Stimulated activated CD4-positive, alpha-beta T cell treated with anti-CD3 and anti-CD28 coated beads, Interleukin-1b, Interleukin-23, amount 100 ng/mL, for 24 hours (primary cell): ENCODE results near the gene RBM5.

Source experiments
- DNase-seq, 4 experiments: peaks; one replicate each; pipeline ENCODE4 v3.0.0-alpha.2; 2020; ENCODE audit warnings: low read depth in 4 of 4, low spot score in 1 of 4

The RBM5 gene

DNA sequence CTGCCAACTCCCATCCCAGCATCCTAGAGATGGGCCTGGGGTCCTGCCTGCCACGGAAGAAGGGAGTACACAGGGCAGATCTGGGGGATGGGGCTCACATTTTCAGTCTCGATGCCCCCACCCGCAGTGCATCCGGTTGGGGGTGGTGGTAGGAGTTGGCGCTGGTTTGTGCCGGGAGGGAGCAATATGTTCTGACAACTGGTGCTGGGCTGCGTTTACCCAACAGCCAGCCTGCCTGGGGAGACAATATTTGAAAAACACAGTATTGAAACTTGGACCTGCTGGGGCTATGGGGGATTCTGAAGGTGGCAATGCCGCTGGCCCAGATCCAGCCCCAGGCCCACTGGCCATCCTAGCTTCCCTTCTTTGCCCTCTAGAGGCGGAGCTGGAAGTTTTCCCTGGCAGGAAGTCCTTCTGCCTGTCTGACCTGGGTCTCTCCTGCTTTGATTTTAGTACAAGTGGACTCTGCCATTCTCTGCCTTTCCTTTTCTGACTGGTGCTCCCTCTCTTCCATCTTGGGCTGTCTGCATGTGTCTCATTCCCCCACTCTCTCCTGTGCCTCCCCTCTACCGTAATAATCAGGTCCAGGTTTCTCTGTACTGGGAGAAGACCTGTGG, 69.9 kb downstream of the RBM5 start:
- no peak for DNase-seq

GRCh38 chr3:50160561-50160983, 71.9 kb downstream of the RBM5 start:
- no peak for DNase-seq

GRCh38 chr3:50161320-50161719, 72.6 kb downstream of the RBM5 start:
- no peak for DNase-seq

- DNase-seq = no peak
These were observed 73.5 kb downstream of the RBM5 start for GRCh38 chr3:50162034-50162883.

DNA sequence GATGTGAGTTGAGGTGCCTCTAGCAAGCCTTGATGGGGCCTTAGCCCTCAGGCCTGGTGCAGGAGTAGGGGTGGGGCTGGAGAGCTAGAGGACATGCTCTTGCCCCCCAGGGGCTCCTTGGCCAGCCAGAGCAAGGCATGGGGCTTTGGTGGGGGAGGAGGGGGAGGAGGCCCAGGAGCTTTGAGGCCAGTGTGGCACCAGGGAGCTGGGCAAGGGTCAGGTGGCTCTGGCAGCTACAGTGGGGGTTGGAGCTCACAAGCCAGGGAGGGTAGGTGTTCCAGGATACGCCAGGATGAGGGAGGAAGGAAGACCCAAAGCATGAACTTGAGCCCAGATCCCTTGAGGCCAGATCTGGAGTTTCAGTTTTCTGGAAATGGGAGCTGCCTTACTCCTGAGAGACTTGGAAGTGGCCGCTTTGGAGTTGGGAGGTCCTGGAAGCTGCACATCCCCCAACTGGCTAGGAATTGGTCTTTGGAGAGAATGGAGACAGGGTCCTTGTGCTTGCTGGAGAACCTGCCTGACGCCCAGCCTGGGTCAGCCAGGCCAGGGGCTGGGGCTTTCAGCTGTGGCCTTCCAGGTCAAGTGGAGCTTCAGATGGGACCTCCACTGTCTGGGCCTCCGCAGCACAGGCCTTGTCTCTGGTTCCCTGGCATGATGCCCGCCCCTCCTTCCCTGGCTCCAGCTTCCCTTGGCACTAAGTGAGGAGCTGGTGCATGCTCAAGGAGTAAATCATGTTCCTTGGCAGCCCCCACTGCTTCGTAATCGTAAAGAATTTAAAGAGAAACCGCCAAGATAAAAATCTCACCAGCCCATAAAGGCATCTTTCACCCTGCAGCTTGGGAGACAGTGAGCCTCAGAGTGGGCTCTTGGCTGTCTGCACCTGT, 75.1 kb downstream of the RBM5 start:
- no peak for DNase-seq

DNA sequence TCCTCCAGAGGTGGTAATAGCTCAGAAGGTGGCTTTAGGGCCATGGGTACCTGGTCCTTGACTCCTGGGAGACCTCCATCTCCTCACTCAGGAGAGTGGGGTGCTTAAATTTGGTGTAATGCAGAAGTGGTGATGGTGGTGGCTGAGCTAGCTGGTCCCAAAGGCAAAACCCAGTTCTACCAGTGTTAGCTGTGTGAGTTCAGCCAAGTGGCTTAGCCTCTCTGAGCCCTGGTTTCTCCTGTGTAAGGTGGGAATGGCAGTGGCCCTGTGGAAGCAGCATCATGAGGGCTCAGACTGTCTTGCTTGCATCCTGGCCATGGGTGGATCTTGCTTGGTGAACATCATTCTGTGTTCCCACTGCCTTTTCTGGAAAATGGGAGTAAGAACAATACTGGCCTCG, 75.8 kb downstream of the RBM5 start:
- DNase-seq = no peak

DNA sequence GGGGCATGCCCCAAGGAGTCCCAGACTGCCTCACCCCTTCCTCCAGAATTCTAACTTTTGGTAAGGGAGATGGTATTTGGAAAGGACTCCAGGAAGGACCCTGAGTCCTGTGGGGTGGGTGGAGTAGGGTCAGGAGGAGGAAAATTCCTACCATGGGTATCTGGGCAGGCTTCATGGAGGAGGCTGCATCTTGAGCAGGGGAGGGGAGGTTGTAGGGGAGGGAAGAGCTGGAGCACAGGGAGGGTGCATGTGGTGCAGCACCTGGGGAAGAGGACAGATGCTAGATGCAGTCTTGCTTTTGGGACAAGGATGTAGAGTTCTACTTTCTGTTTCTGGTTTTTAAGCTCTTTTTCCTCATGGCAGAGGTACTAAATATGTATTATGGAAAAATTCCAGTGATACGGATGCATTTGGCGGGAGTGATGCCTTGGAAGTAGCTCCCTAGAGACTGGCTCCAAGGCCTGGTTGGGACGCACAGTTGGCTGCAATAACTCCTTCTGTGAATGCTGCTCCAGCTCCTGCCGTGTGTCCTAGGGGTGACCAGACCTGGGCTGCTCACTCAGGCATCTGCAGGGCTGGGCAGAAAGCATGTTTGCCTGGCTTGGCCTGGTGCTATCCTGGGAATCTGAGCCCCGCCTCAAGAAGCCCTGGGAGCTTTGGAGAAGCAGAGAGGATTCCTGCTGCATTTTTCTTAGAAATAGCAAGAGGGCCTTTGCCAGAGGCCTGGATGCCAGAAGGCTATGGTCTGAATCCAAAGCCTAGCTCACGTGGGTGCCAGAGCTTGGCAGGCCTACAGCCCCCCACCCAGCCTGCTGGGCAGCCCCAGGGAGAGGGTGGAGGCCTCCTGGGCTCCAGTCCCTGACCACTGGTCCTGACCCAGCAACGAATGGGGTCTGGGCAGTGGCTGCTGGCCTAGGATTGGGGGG, 76.5 kb downstream of the RBM5 start:
- DNase-seq = no peak

DNA sequence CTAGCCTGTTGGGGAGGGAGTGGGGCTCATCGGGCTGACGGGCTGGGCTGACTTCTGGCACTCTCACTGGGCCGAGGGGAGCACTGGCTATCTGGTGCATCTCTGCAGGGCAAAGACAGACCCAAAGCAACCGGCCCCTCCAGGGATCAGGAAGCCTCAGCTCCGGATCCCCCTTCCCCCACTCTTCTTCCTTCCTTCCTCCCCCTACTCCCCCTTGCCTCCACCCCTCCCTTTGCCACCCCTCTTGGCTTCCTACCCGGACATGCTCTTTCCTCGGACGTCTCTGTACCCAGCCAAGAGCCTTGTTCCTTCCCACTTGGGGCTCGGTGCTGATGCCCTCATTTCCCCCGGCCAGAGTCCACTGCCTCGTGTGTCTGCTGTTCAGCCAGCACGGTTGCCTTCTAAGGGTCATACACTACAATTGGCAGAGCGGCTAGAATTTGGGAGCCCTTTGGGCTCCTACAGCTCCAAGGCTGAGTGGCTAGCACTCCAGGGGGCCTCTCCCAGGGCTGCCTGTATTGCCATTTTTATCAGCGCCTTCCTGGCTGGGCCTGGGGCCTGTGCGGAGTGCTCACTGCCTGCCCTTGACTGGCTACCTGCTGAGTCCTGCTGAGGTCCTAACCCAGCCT, 77.3 kb downstream of the RBM5 start:
- no peak for DNase-seq

- no peak for DNase-seq
These were observed 77.9 kb downstream of the RBM5 start for GRCh38 chr3:50166620-50167019.

DNA sequence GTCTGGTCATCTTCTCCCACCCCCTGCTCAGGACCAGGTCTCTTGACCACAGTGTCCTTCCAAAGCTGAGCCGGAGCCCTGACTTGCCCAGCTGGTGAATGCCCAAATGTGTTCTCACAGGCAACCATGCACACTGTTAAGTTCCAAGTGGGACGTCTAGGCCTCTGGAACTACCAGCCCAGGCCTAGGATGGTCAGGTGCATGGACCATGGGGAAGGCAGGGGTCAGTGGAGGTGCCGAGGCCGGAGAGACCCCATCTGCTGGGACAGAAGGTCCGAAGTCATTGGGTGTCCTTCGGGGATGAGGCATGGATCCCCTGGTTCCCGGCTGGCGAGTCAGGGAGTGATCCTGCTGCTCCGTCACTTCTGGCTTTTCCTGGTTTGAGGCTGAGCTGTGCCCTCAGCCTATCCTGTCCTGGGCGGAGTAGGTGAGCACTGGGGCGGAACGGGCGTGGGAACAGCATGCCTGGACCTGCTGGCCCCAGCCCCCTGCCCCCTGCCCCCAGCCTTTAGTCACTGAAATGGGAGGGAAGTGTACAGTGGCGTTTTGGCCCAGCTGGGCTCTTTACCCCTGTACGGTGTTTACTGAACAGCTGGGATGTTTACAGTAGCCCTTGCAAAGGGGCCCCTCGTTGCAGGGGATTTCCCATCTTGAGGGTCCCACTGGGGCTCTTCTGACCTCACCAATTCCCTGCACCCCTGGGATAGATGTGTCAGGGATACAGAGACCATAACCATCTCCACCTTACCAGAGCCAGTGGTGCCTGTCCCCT, 78.5 kb downstream of the RBM5 start:
- DNase-seq = no peak

DNA sequence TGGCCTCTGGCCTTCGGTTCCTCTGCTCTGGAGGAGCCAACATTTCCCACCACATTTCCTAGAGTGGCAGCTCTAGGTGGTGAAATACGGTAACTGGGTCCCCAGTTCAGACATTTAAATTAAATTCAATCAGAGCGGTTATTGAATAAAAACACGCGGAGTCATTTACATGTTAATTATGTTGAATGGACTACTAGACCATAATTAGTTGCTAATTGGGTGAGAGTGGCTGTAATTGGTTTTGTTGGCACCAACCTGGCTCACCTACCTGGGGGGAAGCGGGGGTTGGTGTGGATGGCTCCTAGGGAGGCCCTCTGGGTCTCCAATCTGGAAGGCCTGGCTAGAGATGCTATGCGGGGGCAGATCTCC, 79.1 kb downstream of the RBM5 start:
- DNase-seq = no peak

DNA sequence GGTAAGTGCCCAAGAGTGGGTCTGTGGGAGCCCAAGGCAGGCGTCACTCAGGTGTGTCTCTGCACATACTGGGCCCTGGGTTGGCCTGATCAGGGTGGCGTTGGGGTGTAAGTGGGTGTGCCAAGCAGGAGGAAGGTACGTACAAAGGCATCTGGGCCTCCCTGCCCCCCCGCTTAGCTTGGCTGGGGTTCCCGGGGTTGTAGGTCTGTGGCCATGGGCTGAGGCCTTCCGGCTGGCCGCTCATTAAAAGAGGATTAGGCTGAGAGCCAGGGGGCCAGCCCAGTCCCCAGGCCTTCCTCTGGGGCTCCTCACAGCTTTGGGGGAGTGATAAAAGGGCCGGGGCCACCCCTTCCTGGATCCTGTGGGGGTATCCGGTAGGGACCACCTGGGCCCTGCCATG, 79.7 kb downstream of the RBM5 start:
- DNase-seq = no peak
